8988T (cell line): ENCODE measurements around the gene TTLL13.

Source experiments
- DNase-seq: peaks from one replicate; pipeline ENCODE4 v3.0.0; 2011

Gene TTLL13

GRCh38 chr15:90217671-90218394 lies 31.5 kb upstream of the TTLL13 start:
- DNase-seq: no peak

- peak; percentile 75 for DNase-seq
Observed at GRCh38 chr15:90219421-90220141, 29.8 kb upstream of the TTLL13 start.

GRCh38 chr15:90221246-90221900 lies 28.0 kb upstream of the TTLL13 start:
- peak; percentile 68 for DNase-seq

- DNase-seq: no peak
Observed at GRCh38 chr15:90222547-90222946, 26.8 kb upstream of the TTLL13 start.

- DNase-seq: no peak
Observed at GRCh38 chr15:90223441-90224165, 25.8 kb upstream of the TTLL13 start.

GRCh38 chr15:90225047-90225446 lies 24.3 kb upstream of the TTLL13 start:
- DNase-seq: no peak

GRCh38 chr15:90225504-90226234 lies 23.7 kb upstream of the TTLL13 start:
- no peak for DNase-seq

GRCh38 chr15:90227336-90227735 lies 22.0 kb upstream of the TTLL13 start:
- DNase-seq: no peak

- no peak for DNase-seq
Observed at GRCh38 chr15:90227816-90228772, 21.3 kb upstream of the TTLL13 start.

- no peak for DNase-seq
Observed at GRCh38 chr15:90228960-90229359, 20.4 kb upstream of the TTLL13 start.

- no peak for DNase-seq
Observed at GRCh38 chr15:90230071-90230494, 19.3 kb upstream of the TTLL13 start.

- DNase-seq: no peak
Observed at GRCh38 chr15:90230610-90231009, 18.7 kb upstream of the TTLL13 start.

- no peak for DNase-seq
Observed at GRCh38 chr15:90231028-90232017, 18.0 kb upstream of the TTLL13 start.

- DNase-seq: no peak
Observed at GRCh38 chr15:90232196-90232595, 17.2 kb upstream of the TTLL13 start.

GRCh38 chr15:90232941-90233386 lies 16.4 kb upstream of the TTLL13 start:
- DNase-seq: no peak

GRCh38 chr15:90233387-90234095 lies 15.8 kb upstream of the TTLL13 start, which contains the start of gene CIB1:
TSS of gene CIB1 (minus strand) at chr15:90233941. CDS start at chr15:90233885, 56 bp downstream.
- peak; percentile 86 for DNase-seq

GRCh38 chr15:90234096-90234988 lies 15.0 kb upstream of the TTLL13 start, which contains the start of gene GDPGP1:
TSS of gene GDPGP1 (plus strand) at chr15:90234209. CDS start at chr15:90240909, 6,700 bp downstream.
- DNase-seq: no peak

GRCh38 chr15:90239371-90239770 lies 10.0 kb upstream of the TTLL13 start:
- DNase-seq: no peak
